Cardiac atrium fibroblast (primary cell): ENCODE results near the gene SRRM4. TPM values are rescaled to one million over a fixed set of nuclear protein-coding genes. Genes with fewer than 3 reads are reported as not detected.

Experiments
- total RNA-seq: library from RNA; depleted of rRNA; stranded (reverse); fragments of >200 nt; gene quantifications from 2 replicates; pipeline ENCODE4 v1.2.3, GENCODE V29; 2015

Gene SRRM4, protein sequence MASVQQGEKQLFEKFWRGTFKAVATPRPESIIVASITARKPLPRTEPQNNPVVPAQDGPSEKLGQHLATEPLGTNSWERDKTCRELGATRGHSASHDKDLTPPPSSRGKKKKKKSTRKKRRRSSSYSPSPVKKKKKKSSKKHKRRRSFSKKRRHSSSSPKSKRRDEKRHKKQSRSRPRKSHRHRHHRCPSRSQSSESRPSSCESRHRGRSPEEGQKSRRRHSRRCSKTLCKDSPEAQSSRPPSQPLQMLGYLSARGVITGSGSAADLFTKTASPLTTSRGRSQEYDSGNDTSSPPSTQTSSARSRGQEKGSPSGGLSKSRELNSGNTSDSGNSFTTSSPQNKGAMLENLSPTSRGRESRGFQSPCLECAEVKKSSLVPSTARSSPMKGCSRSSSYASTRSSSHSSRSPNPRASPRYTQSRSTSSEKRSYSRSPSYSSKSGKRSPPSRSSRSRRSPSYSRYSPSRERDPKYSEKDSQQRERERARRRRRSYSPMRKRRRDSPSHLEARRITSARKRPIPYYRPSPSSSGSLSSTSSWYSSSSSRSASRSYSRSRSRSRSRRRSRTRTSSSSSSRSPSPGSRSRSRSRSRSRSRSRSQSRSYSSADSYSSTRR
- not detected in 2 replicates for total RNA-seq

DNA sequence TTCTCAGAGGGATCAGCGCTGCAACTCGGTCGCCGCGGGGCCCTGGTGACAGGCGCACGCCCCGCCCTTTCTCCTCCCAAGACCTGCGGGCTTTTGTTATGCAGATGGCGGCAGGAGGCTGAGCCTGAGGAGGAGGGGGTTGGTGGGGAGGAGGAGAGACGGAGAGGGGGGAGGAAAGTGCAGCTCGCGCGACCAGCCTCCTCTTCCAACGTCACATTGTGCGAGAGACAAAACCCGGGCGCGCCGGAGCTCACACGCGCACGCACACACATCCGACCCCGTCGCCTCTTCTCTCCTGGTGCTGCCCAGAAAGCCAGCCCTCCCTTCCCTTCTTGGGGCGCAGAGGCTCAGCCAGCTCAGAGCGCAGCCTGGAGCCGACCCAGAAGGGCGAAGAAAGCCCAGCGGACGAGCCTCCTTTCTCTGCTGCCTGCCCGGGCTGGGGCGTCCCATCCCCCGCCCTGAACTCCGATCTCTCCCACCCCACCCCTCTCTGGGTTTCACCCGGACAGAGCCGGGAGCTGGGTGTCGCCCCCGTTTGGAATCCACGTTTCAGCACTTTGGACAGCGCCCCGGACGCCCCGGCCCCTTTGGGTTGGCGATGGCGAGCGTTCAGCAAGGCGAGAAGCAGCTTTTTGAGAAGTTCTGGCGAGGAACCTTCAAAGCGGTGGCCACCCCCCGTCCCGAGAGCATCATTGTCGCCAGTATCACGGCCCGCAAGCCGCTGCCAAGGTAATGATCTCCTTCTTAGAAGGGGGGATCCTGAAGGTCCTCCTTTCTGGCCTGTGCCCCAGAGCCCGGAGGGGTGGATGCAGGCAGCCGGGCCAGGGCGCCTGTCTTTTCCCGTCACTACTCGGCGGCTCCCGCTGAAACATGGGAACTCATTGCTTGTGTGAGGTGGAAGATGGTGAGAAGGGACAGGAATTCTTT, at the start of gene SRRM4:
TSS of gene SRRM4 (plus strand) at position 257 of the 927 bp plus-strand sequence. CDS start at position 599, 342 bp downstream.

DNA sequence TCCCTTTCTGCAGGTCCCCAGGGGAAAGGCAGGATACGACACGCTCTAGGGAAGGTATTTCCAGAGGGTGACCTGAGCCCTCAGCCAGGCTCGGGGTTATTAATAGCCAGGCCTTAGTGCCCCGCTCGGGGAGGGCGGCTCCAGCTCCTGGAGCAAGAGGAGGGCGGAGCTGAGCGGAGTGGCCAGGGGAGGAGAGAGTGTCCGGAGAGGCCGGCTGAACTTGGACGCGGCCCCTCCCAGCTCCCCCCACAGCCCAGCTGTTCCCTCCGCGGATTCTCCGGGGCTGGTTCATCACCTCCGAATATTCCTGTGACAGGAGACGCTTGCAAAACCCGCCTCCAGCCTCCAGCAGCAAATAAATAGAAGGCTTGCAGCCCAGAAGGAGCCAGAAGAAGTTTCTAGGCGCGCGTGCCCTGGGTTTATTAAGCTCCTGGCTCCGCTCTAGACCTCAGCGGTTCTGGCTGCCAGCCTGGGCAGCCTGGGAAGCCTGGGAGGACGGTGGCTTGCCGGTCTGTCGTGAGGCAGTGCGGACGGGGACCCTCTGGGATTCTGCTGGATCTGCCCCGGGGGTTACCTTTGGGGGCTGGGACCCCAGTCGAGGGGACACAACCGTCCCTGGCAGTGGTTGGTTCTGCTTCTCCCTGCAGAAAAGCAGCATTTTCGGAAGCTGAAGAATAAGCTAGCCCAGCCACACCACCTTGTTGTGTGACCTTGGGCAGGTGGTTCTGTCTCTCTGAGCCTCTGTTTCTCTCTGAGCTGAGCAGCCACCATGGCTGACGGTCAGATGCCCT, 197.4 kb downstream of the SRRM4 start, which contains the start of gene HSPB8:
TSS of gene HSPB8 (plus strand) at position 388 of the 791 bp plus-strand sequence. CDS start at position 770, 382 bp downstream.

Other genes with a start within 250 kb of the SRRM4 start
- 9.7 and 27.7 TPM in 2 replicates for gene HSPB8, start 197.4 kb downstream of the SRRM4 start, total RNA-seq